Right cardiac atrium (tissue), 5 donors: ENCODE measurements around the gene SV2B. TPM values are rescaled to one million over a fixed set of nuclear protein-coding genes. Genes with fewer than 3 reads are reported as not detected.

Experiments
- ATAC-seq, 2 donors: fragments of 200-7000 bp; cut with Tn5 transposase; one replicate each; pipeline versions ENCODE4 v1.8.0 to v1.9.1; 2020; ENCODE audit warnings: moderate library complexity in 2 of 2, mild to moderate bottlenecking in 1 of 2
- DNase-seq, 3 donors: peaks; one replicate each; pipeline ENCODE4 v3.0.0-alpha.2; 2020
- H3K27ac ChIP-seq: one replicate; pipeline ENCODE4 v1.5.1; 2013; ENCODE audit warnings: mild to moderate bottlenecking, low read length, control low read depth, moderate library complexity
- H3K27me3 ChIP-seq: one replicate; pipeline ENCODE4 v1.6.1; 2013; ENCODE audit not compliant: control insufficient read depth, insufficient read depth
- H3K4me1 ChIP-seq: one replicate; pipeline ENCODE4 v1.6.1; 2013; ENCODE audit warnings: low read length; ENCODE audit not compliant: control insufficient read depth, insufficient read depth
- H3K4me3 ChIP-seq: one replicate; pipeline ENCODE4 v1.5.1; 2013; ENCODE audit warnings: low read length, control low read depth
- H3K9me3 ChIP-seq: one replicate; pipeline ENCODE4 v1.6.1; 2013; ENCODE audit warnings: low read length; ENCODE audit not compliant: control insufficient read depth
- WGBS: extraction: QIAGEN DNeasy Blood & Tissue Kit; methylation state at CpG from one replicate; pipeline ENCODE4 v1.1.7; 2013; 5-methylcytosine and 5-hydroxymethylcytosine counted together
- intact Hi-C, 4 donors: fragments of 100-400 bp; cut with DNase I; formaldehyde crosslinking; loops; one replicate each; pipeline versions ENCODE4 v1.11.0 to v1.14.0; 2022 to 2023
- polyA plus RNA-seq: library from polyadenylated mRNA; stranded (reverse); fragments of 200-250 nt; gene quantifications from one replicate; pipeline ENCODE4 v1.2.3, GENCODE V29; 2013
- total RNA-seq, 4 donors: library from RNA; stranded (reverse); fragmentation: NEBNext Ultra II Directional; extraction: Animal tissue kit (Norgen Biotek cat#: 25700); gene quantifications; one replicate each; pipeline ENCODE4 v1.2.1, GENCODE V29; 2021
- donor health status: healthy with polysubstance abuse.
- donor health status: DM: no; HTN: yes; CAD: no.
- donor health status: DM: no; HTN: no; CAD: no.
- donor health status: DM: no; HTN: yes; CAD: no; lungs with severe emphysema.
- donor health status: DM: yes; HTN: yes; CAD: no.

SV2B gene
- total and polyA plus RNA-seq, 5 donors = 0.34 to 1.7 (median 1.3) TPM

GRCh38 chr15:91158415-91159394, 58.6 kb downstream of the SV2B start:
- Histone ChIP-seq H3K4me3 (no peak overlapping the region), H3K4me1 (no peaks in the 10 kb centered on the region), H3K27me3 (no peaks in the 10 kb centered on the region), H3K27ac (no peak overlapping the region), H3K9me3 (no peaks in the 10 kb centered on the region)
- WGBS = 90% methylated on average over 7 of the region's 7 CpGs
- intact Hi-C loops = no loop called here
- no peak for DNase-seq
- ATAC-seq = no peak

DNA sequence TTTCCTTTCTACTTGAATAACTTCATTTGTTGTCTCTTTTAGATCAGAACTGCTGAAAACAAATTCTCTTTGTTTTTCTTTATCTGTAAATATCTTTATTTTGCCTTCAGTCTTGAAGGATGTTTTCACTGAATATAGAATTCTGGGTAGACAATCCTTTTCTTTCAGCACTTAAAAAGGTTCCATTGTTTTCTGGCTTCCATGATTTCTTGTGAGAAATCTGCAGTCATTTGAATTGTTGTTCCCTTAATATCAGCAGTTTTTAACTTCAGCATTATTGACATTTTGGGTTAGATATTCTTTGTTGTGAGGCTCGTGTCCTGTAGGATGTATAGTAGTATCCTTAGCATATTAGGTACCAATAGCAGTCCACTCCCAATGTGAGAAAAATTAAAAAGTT, 65.8 kb downstream of the SV2B start:
- ATAC-seq (no peak), DNase-seq (no peak)
- 89% methylated on average over 1 of the region's 1 CpG for WGBS
- Histone ChIP-seq H3K9me3 (no peaks in the 10 kb centered on the region), H3K27me3 (no peaks in the 10 kb centered on the region), H3K27ac (no peak overlapping the region), H3K4me1 (no peaks in the 10 kb centered on the region), H3K4me3 (no peak overlapping the region)
- intact Hi-C loops = no loop called here

GRCh38 chr15:91168457-91168856, 68.4 kb downstream of the SV2B start:
- no peaks in the 10 kb centered on the region for H3K4me1 ChIP-seq
- ATAC-seq (no peak), DNase-seq (no peak)
- intact Hi-C loops = no loop called here
- no peak overlapping the region for H3K4me3 ChIP-seq
- H3K27ac ChIP-seq = no peak overlapping the region
- H3K9me3 ChIP-seq = no peaks in the 10 kb centered on the region
- no peaks in the 10 kb centered on the region for H3K27me3 ChIP-seq

GRCh38 chr15:91171334-91171733, 71.3 kb downstream of the SV2B start:
- DNase-seq (no peak), ATAC-seq (no peak)
- H3K4me3 ChIP-seq = no peak overlapping the region
- no peaks in the 10 kb centered on the region for H3K4me1 ChIP-seq
- H3K9me3 ChIP-seq = no peaks in the 10 kb centered on the region
- H3K27ac ChIP-seq = no peak overlapping the region
- H3K27me3 ChIP-seq = no peaks in the 10 kb centered on the region
- WGBS = 76% methylated on average over 9 of the region's 9 CpGs
- intact Hi-C loops = no loop called here

DNA sequence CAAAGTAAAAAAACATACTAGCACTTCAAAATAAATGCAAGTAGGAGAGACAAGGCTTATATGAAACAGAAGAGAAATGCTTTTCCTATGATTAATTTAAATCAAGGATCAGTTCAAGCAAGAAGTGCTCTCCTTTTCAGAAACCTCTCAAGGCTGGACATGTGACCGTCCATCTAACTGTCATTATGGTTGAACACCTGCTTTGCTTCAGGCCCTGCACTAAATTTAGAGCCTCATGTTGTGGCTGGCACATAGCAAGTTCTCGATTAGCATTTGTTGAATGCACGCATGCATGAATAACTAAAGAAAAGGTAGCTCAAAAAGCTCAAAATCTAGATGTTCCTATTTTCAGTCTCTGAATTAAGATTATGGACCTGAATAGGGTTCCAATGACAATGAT, 82.0 kb downstream of the SV2B start:
- ATAC-seq (no peak), DNase-seq (no peak)
- no peaks in the 10 kb centered on the region for H3K4me1 ChIP-seq
- H3K9me3 ChIP-seq = no peaks in the 10 kb centered on the region
- H3K27me3 ChIP-seq = no peaks in the 10 kb centered on the region
- WGBS = 83% methylated on average over 3 of the region's 3 CpGs
- no peak overlapping the region for H3K27ac ChIP-seq
- intact Hi-C loops = no loop called here
- H3K4me3 ChIP-seq = no peak overlapping the region

- no peaks in the 10 kb centered on the region for H3K9me3 ChIP-seq
- no peaks in the 10 kb centered on the region for H3K27me3 ChIP-seq
- no peak overlapping the region for H3K27ac ChIP-seq
- 57% methylated on average over 6 of the region's 6 CpGs for WGBS
- no peaks in the 10 kb centered on the region for H3K4me1 ChIP-seq
- no peak for ATAC-seq
- intact Hi-C loops = no loop called here
- DNase-seq = no peak
- H3K4me3 ChIP-seq = no peak overlapping the region
These were observed 83.5 kb downstream of the SV2B start for GRCh38 chr15:91183596-91183995.

- H3K4me1 ChIP-seq = no peaks in the 10 kb centered on the region
- 90% methylated on average over 2 of the region's 2 CpGs for WGBS
- DNase-seq (no peak), ATAC-seq (no peak)
- no peaks in the 10 kb centered on the region for H3K9me3 ChIP-seq
- intact Hi-C loops = no loop called here
- no peaks in the 10 kb centered on the region for H3K27me3 ChIP-seq
- H3K27ac ChIP-seq = no peak overlapping the region
- no peak overlapping the region for H3K4me3 ChIP-seq
These were observed 84.4 kb downstream of the SV2B start for GRCh38 chr15:91184441-91184840.

DNA sequence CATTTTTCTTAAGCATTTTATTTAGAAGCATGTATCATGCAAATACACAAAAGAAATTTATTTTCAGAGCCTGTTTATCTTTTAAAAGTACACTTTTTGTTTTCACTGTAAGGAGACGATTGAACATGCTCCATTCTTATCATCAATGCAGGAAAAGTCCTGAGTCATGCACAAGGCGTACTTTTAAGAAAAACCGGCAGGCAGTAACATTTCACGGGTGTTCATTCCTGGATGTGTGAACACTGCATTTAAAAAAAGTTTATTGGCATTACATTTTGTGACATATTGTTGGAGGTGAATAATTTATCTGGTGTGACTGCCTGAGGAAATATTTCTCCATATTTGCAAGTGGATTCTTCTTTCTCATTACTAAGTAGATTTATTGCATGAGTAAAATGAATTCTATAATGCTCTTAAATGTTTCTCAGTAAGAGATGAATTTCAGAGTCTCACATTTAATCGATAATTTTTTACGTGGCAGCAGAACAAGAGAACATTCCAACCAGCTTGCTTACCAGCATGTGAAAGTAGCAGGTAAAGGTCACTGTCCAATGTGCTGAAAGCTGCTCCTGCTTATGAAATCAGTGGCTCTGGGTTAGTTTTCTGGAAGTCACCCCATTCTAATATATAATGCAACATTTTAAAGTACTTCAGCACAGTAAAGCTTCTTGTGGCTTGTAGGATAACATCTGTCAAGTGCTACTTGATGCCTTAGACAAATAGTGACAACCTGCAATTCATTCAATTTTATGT, 87.0 kb downstream of the SV2B start:
- intact Hi-C loops = no loop called here
- Histone ChIP-seq H3K27ac (no peak overlapping the region), H3K9me3 (no peaks in the 10 kb centered on the region), H3K4me3 (no peak overlapping the region), H3K27me3 (no peaks in the 10 kb centered on the region), H3K4me1 (no peaks in the 10 kb centered on the region)
- DNase-seq = no peak
- WGBS = 48% methylated on average over 6 of the region's 6 CpGs
- no peak for ATAC-seq

DNA sequence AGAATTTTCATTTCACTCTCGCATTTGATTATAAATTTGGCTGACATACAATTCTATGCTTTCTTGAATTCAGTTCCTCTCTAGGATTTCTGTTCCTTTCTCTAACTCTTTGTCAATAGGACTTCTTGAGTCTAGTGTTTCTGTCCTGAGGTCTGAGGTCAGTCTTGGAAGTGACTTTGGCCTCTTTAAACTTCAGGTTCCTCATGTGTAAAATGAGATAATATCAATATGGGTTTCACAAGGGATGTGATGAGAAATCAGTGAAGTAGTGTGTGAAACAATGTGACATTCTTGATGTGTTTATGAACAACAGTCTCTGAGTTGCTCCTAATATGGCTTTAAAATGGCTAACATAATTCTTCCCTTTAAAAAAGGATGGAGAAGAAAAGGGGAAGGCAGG, 92.2 kb downstream of the SV2B start:
- intact Hi-C loops = loop anchor here in 1 of 4 donors (10.0 kb wide), 1 partner anchor 47 kb away; no protein-coding TSS in a partner anchor
- Histone ChIP-seq H3K4me3 (no peak overlapping the region), H3K27ac (no peak overlapping the region), H3K27me3 (no peaks in the 10 kb centered on the region), H3K9me3 (no peaks in the 10 kb centered on the region), H3K4me1 (no peaks in the 10 kb centered on the region)
- no peak for ATAC-seq
- DNase-seq = no peak
- WGBS = 68% methylated on average over 1 of the region's 1 CpG

DNA sequence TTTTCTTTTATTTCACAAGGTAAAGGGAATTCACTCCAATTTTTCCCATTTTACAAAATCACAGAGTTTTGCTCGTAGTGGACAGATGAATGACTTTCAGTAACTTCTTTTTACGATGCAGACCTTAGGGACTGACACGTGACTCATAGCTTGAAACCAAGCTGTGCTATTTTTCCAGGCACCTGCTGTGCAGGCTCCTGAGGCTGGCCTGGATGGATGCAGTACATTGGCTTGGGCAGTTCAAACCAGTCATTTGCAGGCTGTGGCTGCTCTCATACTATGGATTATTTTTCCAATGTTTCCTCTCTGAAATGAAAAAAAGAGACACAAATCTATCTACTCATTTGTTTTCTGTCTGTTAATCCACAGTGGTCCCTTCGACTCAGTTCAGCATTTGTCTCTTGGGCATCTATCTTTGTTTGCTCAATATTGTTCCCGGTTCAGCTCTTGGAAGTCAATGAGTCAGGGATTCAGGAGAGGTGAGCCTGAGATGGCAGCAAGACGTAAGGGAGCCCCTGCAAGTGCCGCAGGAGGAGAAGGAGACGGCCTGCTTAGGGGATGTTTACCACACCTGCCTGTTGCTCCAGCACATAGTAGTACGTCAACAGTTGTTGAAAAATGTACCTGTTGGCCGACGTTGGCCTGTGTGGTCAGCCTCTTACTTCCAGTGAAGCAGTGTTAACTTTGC, 92.8 kb downstream of the SV2B start:
- intact Hi-C loops = loop anchor here in 1 of 4 donors (10.0 kb wide), 1 partner anchor 48 kb away; no protein-coding TSS in a partner anchor
- H3K9me3 ChIP-seq = no peaks in the 10 kb centered on the region
- ATAC-seq = no peak
- DNase-seq = no peak
- no peak overlapping the region for H3K4me3 ChIP-seq
- no peaks in the 10 kb centered on the region for H3K4me1 ChIP-seq
- no peaks in the 10 kb centered on the region for H3K27me3 ChIP-seq
- WGBS = 80% methylated on average over 11 of the region's 11 CpGs
- no peak overlapping the region for H3K27ac ChIP-seq

GRCh38 chr15:91193378-91193720, 93.3 kb downstream of the SV2B start:
- Histone ChIP-seq H3K27ac (no peak overlapping the region), H3K9me3 (no peaks in the 10 kb centered on the region), H3K27me3 (no peaks in the 10 kb centered on the region), H3K4me1 (no peaks in the 10 kb centered on the region), H3K4me3 (no peak overlapping the region)
- ATAC-seq (no peak), DNase-seq (no peak)
- WGBS = 42% methylated on average over 2 of the region's 2 CpGs
- intact Hi-C loops = loop anchor here in 1 of 4 donors (10.0 kb wide), 1 partner anchor 49 kb away; no protein-coding TSS in a partner anchor
